ENCODE measurements around the gene ZSWIM7.

The ZSWIM7 gene

DNA sequence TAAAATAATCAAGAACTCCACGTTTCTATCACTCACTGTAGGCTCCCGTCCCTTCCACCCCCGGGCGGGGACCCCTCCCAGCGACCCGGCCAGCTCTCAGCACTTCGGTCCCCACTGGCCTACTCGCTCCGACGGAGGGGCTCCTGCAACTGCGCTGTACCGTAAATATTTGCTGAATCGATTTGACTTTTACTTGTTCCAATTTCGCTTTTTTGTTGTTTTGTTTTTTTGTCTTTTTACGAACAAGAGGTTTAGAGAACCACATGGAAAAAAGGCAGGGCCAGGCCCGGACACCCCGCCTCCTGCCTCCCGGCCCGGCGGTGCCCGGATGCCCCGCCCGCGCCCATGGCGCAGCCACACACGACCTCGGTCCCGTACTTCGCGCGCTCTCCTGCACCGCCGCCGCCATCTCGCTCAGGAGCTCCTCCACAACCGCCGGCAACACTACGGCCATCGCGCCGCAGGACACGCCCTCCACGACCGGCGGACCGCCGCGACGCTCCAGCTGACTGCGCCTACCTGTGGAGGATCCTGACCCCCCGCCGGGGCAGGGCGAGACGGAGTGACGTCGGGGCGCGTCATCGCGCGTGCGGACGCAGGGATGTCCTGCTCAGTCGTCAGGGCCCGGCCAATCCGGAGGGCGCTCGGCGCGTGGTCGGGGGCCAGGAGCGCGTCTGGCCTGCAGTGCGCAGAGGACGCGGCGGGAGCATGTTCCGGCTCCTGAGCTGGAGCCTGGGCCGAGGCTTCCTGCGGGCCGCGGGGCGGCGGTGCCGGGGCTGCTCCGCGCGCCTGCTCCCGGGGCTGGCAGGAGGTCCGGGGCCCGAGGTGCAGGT is at the start of gene ZSWIM7, which contains the start of gene TTC19:
TSS of gene ZSWIM7 (minus strand) at position 564 of the 833 bp plus-strand sequence. CDS start at position 454, 110 bp downstream.
TSS of gene TTC19 (plus strand) at position 684 of the 833 bp plus-strand sequence. CDS start at position 709, 25 bp downstream.
- peak; percentile 96 to 97 for DNase-seq

- DNase-seq = no peak
Measured at GRCh38 chr17:16048811-16049449, 49.4 kb upstream of the ZSWIM7 start.

DNA sequence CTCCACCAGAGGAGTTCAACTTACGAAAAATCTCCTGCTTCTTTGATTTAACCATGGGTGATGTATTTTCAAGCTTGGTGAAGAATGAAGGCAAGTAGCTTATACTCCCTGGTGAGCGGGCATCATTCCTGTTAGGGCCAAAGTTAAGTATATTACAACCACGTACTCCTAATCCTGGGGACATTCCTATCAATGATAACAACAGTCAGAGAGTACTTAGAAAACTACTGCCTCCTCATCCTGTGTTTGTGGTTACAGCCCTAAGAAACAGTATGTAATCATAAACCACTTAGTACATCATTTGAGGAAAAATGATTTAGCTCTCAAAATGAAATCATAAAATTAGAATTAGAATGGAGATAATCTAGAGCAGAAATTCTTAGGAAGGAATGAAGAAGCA is 47.5 kb upstream of the ZSWIM7 start:
- no peak for DNase-seq

DNA sequence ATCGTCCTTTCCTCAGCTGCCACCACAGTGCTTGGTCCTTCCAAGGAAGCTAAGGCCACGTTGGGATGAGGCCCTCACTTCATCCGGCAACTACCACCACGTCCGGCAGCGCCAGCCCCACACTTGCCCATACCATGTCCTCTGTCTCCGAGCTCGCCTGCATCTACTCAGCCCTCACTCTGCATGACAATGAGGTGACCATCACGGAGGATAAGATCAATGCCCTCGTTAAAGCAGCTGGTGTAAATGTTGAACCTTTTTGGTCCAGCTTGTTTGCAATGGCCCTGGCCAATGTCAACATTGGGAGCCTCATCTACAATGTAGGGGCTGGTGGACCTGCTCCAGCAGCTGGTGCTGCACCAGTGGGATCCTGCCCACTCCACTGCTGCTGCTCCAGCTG is 45.0 kb upstream of the ZSWIM7 start:
- DNase-seq = no peak

DNA sequence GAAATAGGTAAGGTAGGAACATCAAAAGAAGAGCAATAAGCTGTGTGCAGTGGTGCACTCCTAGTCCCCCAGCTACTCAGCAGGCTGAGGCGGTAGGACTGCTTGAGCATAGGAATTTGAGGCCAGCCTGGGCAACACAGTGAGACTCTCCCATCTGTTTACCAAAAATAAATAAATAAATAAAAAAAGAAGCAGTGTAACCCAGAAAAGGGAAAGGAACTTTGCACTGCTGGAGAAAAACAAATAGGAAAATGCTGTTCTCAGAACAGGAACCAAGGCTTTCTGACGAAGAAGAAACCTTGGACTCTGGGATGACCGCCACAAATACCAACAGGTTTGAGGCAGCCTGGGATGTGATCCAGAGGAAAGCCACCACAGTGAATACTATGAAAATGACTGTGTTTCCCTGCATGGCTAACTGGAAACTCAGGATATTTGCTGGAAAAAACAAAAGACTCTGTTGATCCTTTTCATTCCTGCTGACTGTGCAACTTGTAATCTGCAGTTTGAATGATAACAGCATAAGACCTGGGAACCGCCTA is 41.3 kb upstream of the ZSWIM7 start:
- DNase-seq = no peak

GRCh38 chr17:16037636-16038035 is 38.1 kb upstream of the ZSWIM7 start:
- DNase-seq = no peak

GRCh38 chr17:16036261-16036660 is 36.8 kb upstream of the ZSWIM7 start:
- DNase-seq = no peak

- DNase-seq = no peak
Measured at GRCh38 chr17:16033729-16034349, 34.3 kb upstream of the ZSWIM7 start.

DNA sequence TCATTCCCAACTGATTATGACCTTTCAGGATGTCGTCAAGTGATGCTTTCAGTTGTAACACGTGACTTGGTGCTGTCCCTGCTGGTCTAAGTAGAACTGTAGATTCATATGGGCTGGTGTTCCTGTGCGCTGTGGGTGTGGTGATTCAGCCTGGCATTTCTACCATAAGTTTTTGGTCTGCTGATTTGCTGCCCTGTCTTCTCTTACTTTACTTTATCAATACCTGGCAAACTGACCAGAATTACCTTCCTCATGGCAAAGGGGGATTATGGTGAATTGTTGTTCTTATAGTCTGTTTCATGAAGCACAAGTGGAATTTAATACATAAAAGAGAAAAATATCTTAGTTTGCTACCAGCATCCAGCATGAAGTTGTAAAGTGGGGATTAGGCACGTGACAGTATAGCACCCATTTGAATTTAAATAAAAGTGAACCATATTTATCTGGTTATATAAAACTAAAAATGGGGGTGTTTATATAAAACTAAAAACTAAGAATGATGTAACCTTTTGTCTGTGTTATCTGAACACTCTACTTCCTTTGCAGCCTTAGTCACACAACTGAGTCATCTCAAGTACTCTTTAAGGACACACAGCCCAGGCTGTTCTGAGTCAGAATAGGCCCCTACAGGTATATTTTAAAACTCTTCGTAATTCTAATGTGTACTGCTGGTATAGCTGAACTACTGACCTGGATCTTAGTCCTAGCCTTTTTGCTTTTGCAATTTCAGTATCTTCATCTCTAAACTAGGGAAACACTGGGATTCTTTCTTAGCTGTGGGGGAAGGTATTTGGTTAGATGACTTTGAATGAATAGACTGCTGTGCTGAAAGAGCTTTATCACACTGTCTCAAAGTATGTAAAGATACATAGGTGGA is 28.4 kb upstream of the ZSWIM7 start:
- DNase-seq = peak; percentile 61 to 72

GRCh38 chr17:16026895-16027294 is 27.4 kb upstream of the ZSWIM7 start:
- DNase-seq = no peak

DNA sequence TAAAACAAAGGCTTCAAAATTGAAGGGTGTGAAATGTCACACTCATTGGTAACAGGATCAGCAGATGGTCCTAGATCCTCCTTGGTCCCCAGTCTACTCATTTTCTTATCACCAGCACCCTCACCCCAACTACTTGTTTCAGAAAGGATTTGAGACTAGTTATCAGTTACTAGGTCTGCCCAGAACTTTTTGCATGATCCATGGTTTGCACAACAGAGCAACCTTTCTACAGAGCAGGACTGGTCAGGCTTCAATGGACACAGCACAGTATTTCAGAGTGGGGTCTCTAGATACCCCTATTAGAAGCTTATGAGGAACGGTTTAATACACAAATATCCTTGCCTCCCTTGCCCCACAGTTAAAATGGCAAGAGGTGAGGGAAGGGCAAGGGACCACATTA is 25.7 kb upstream of the ZSWIM7 start:
- DNase-seq = no peak

GRCh38 chr17:16023881-16024280 is 24.4 kb upstream of the ZSWIM7 start:
- DNase-seq = no peak

DNA sequence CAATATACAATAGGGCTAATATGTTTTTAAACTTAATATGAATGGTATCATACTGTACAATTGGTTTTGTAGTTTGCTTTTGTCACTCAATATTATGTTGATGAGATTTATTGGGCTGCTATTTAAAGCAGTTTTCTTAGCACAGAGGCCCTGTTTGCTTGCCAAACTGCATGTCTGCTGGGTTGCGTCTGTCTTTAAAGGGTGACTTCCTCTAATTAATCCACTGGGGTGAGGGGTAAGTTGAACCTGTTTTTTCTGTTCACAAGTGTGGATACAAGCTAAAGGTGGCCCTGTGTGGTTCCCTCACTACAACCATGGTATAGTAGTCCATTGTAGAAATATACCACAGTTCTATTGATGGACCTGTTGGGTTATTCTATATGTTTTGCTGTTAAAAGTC is 19.8 kb upstream of the ZSWIM7 start:
- DNase-seq = no peak

DNA sequence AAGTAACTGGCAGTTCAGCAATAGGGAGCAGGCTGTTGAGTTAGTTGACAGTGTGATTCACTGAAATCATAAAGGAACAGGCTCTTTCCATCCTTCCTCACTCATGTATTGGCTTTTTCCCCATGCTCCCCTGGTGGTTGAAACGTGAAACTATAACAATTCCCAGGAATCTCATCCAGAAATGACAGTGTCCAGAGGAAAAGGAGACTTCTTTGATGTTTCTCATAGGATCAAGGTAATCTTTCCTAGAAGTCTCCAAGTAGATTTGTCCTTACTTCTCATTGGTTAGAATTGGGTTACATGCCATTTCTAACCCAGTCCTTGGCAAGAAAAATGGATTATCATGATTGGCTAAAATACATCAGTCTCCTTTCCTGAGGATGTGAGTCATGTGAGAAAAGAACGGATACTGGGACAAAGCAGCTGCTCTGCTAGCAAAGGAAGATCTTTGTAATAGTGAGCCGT is 14.5 kb upstream of the ZSWIM7 start:
- DNase-seq = no peak

DNA sequence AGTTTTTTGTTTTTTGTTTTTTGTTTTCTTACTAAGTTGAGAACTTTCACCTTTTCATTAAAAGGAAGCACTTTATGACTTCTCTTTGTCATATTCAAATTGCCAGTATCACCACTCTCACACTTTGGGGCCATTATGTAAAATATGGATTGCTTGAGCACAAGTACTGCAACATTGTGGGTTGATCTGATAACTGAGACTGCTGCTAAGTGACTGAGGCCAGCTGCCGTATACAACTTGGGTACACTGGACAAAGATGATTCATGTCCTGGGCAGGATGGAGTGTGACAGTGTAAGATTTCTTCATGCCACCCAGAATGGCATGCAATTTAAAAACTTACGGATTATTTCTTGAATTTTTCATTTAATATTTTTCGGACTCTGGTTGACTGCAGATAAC is 7.9 kb upstream of the ZSWIM7 start:
- no peak for DNase-seq

DNA sequence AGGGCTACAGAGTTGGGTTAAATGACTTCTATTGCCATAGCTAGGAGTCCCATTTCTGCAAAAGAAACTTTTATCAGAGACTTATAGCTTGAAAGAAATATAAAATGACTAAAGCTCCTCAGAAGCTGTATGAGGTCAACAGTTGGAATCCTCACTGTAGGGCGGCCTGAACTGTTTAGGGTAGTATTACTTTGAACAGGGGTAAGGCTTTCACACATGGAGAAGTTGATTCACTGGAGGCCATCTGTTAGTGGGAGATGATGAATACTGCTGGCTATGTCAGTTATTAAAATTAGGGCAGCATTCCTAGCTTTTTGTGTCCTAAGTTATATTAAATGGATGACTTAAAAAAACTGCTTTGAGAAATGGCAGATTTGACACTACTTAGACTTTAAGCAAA is 6.1 kb upstream of the ZSWIM7 start:
- no peak for DNase-seq

GRCh38 chr17:16003841-16004240 is 4.3 kb upstream of the ZSWIM7 start:
- DNase-seq = no peak

GRCh38 chr17:16002708-16003260 is 3.3 kb upstream of the ZSWIM7 start:
- DNase-seq = no peak

GRCh38 chr17:16001226-16001897 is 1.9 kb upstream of the ZSWIM7 start:
- DNase-seq = no peak

- DNase-seq = peak in 1 of 2 experiments; percentile 42
Measured at GRCh38 chr17:15999974-16000827, 697 bp upstream of the ZSWIM7 start.

All from activated CD4-positive, alpha-beta T cell treated with anti-CD3 and anti-CD28 coated beads, Interleukin-2, amount 50 U/mL, for 48 hours (primary cell).